Sigmoid colon (tissue), 4 donors: ENCODE results near the gene HDAC4.

Experiments
- EP300 ChIP-seq, 4 donors: sonication (generic); formaldehyde crosslinking; IDR thresholded peaks; one replicate each; pipeline ENCODE4 v1.6.1; 2017; ENCODE audit warnings: antibody characterized with exemption in 4 of 4
- POLR2A ChIP-seq, 2 donors: fragments of 450-650 bp; IDR thresholded peaks; one replicate each; pipeline ENCODE4 v1.6.1; 2016; ENCODE audit warnings: antibody characterized with exemption in 2 of 2, mild to moderate bottlenecking in 2 of 2, moderate library complexity in 2 of 2
- POLR2AphosphoS5 ChIP-seq, 4 donors: sonication (generic); formaldehyde crosslinking; IDR thresholded peaks; one replicate each; pipeline ENCODE4 v1.6.1; 2017; ENCODE audit warnings: antibody characterized with exemption in 4 of 4
- TF ChIP-seq, protein P1 (sequence below), 4 experiments: fragments of 450-650 bp in 3 of 4; fragments of 200-600 bp in 1 of 4; IDR thresholded peaks; one replicate each; pipeline ENCODE4 v1.5.1; 2016 to 2019; ENCODE audit warnings: antibody characterized with exemption in 4 of 4, mild to moderate bottlenecking in 3 of 4, moderate library complexity in 2 of 4

DNA sequence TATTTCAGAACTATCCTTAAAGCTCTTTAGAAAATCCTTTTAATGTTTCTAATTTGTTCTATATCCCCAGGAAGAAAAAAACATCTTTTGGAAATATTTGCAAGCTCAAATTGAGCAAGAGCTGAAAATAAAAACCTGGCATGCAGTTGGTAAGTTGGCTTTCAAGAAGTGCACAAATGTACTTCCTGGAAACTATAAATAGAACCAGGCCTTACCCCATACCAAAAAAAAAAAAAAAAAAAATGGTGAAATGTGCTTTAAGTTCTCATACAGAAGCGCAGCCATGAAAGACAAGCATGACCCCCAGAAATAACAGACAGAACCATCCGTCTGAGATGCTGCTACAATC lies 178.5 kb downstream of the HDAC4 start:
- TF ChIP-seq EP300 (IDR thresholded peaks at IDR 0.05) (peak in 1 of 4 donors; percentile 21), POLR2A (IDR thresholded peaks at IDR 0.05) (no peak), POLR2AphosphoS5 (IDR thresholded peaks at IDR 0.05) (peak in 3 of 4 donors; percentile 19 to 39 (median 29))
- TF ChIP-seq, protein P1, sequence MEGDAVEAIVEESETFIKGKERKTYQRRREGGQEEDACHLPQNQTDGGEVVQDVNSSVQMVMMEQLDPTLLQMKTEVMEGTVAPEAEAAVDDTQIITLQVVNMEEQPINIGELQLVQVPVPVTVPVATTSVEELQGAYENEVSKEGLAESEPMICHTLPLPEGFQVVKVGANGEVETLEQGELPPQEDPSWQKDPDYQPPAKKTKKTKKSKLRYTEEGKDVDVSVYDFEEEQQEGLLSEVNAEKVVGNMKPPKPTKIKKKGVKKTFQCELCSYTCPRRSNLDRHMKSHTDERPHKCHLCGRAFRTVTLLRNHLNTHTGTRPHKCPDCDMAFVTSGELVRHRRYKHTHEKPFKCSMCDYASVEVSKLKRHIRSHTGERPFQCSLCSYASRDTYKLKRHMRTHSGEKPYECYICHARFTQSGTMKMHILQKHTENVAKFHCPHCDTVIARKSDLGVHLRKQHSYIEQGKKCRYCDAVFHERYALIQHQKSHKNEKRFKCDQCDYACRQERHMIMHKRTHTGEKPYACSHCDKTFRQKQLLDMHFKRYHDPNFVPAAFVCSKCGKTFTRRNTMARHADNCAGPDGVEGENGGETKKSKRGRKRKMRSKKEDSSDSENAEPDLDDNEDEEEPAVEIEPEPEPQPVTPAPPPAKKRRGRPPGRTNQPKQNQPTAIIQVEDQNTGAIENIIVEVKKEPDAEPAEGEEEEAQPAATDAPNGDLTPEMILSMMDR (IDR thresholded peaks at IDR 0.05), result no peak
